NCI-H1417 treated with DMSO at 0.1 percent for 48 hours (cell line): Measurements from ENCODE around the gene DNAJC2.
A peak's percentile ranks its signal among the peaks of the same experiment; 100 is the strongest.

Source experiments
- DNase-seq: peaks from one replicate; lab custom pipeline; 2025; lab: John Stamatoyannopoulos, UW

The DNAJC2 gene, protein sequence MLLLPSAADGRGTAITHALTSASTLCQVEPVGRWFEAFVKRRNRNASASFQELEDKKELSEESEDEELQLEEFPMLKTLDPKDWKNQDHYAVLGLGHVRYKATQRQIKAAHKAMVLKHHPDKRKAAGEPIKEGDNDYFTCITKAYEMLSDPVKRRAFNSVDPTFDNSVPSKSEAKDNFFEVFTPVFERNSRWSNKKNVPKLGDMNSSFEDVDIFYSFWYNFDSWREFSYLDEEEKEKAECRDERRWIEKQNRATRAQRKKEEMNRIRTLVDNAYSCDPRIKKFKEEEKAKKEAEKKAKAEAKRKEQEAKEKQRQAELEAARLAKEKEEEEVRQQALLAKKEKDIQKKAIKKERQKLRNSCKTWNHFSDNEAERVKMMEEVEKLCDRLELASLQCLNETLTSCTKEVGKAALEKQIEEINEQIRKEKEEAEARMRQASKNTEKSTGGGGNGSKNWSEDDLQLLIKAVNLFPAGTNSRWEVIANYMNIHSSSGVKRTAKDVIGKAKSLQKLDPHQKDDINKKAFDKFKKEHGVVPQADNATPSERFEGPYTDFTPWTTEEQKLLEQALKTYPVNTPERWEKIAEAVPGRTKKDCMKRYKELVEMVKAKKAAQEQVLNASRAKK

DNA sequence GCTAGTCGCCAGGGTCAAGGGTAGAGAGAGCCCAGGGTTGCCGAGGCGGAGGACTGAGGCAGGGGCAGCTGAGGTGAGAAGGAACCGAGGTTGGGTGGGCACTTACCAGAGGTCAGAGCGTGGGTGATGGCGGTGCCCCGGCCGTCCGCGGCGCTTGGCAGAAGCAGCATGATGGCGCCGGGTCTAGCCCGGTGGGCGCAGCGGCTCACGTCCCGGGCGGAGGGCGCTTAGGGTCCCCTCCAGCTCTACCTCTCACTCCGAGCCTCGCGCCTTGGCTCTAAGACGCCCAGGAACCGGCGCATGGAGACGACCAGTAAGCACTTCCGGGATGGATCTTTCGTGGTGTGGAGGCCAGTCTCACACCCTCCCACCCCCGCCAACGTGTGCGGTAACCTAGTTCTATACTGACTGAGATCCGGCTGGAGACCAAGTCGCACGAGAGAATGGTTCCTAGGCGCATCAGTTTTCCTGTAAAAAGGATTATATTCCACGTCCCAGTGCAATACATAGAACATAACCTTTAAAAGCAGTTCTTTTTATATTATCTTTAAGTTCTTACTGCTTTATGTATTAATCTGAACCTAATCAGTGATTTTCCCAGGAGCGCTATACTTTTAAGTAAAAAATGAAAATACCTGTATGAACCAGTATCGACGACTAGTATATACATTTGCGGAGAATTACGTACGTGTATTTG lies at the start of gene DNAJC2:
Gene DNAJC2 (minus strand): TSS at position 315 of the 697 bp plus-strand sequence. CDS start 145 bp downstream, at position 170.
- DNase-seq, result peak; percentile 88

DNA sequence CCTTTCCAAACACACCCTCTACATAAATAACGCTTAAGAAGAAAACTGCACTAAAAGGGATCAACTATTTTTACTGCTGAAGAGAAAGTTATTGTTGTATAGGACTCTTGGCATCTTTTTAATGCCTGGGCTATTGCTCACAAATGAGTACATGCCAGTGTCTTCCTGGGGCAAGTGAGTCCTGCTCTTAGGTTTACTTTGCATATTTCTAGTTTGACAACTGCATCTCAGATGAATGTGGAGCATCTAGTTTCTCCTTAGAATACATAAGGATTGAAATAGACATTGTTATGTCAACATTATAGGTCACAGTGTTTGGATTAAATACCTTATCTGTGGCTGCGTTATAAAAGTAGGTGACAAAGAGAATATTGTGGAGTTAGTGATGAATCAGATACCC lies 47.4 kb upstream of the DNAJC2 start:
- DNase-seq, result no peak

DNA sequence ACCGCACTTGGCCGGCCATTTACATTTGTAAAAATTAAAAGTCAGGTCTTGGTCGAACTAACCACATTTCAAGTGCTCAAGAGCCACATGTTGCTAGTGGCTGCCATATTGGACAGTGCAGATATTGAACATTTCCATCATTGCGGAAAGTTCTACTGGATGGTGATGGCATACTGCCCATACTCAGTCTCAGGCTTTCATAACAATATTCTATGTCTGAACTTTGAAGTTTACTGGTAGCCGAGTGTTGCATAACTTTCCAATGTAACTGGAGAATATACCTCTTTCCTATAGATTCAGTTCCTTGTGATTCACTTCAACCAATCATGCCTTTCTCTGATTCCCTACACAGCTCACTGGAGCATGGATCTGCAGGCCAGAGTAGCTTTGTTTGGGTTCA lies 46.6 kb upstream of the DNAJC2 start:
- DNase-seq, result no peak

DNA sequence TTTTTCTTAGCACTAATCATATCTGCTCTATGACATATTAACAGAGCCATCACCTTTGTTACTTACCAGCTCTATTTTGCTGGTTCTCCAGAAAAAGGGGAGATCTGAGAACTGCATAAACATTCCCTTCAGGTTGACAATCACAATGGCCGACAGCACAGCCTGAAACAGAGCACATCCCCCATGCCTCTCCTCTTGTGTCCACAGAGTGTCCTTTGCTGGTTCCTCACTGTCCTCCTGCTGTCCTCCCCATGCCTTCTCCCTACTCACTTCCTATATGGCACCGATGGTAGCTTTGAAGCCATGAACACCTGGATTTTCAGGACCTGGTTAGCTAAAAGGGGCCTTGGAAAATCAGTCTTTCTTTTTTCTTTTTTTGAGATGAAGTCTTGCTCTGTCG lies 44.7 kb upstream of the DNAJC2 start:
- DNase-seq, result no peak

DNA sequence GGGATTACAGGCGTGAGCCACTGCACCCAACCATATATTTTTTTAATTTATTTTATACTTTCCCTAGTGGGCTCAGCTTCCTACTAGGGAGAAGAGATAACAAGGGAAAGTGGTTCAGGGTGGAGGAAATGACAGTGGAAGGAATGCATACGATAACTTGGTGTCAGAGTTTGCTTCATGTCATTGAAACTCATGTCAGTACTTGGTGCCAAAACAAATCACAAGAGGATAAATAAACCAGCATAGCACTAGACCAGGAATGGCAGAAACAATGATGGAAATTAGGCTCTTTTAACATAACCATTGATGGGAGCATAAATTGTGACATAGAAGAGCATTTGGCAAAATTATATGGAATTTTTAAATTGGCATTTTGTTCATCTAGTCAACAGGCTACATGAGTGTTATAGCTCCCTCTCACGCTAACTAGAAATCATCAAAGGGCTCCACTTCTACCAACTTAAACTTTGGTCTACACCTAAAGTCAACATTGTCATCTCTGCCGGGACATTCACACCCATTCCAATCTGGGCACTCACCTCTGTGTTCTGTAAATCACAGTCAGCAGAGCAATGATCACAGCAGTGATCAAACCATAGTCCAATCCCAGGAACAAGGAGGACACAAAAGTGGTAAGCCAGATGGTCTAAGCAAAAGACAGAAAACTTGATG lies 44.0 kb upstream of the DNAJC2 start:
- DNase-seq, result no peak

DNA sequence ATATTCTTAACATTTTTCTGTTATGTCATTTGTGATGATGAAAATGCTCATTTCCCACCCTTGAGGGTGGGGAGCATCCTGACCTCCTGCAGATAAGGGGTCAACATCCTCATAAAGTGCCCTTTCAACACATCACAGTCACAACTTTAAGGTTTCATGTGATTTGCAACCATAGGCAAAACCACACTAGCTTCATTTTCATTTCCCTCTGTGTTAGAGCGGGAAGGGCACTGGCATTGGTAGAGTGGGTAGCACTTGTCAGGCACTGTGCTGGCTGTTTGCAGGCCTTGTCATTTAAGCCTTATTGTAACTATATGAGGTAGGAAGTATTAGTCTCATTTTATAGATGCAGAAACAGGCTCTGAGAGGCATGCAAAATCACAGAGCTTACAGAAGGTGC lies 42.7 kb upstream of the DNAJC2 start:
- no peak for DNase-seq

DNA sequence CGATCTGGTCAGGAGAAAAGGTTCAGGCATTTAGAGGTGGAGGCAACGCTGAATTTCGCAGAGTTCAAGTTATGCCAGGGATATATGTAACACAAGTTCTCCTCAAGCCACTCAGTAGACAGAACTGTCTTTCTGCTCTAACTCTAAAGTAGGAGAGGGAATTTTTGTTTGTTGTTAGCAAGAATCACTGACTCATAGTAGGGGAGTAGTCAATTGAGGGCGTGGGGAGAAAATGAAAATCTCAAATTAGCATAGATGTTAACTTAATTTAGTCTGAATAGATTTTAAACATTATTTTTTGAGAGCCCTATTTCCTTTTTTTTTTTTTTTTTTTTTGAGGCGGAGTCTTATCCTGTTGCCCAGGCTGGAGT lies 37.5 kb upstream of the DNAJC2 start:
- no peak for DNase-seq

DNA sequence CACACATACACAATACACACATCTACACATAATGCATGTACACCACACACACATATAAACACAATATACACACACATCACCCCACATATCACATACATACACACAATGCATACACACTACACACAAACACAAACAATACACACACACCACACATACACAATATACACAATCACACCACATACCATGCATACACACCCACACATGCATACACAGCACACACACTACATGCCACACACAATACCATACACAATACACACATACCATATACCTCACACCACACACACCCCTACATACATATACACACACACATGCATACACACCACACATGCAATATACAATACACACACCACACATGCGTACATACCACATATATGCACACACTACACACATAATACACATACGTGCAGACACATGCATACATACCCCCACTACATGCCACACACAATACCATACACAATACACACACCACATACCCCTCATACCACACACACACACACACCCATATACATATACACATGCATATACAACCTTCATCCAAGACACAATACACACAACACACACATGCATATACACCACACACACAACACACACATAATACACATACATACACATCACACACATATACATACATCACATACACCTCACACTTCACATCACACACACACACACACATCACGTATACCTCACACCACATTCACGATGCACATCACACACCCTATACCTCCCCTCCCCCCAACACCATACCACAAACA lies 36.9 kb upstream of the DNAJC2 start:
- DNase-seq, result no peak

DNA sequence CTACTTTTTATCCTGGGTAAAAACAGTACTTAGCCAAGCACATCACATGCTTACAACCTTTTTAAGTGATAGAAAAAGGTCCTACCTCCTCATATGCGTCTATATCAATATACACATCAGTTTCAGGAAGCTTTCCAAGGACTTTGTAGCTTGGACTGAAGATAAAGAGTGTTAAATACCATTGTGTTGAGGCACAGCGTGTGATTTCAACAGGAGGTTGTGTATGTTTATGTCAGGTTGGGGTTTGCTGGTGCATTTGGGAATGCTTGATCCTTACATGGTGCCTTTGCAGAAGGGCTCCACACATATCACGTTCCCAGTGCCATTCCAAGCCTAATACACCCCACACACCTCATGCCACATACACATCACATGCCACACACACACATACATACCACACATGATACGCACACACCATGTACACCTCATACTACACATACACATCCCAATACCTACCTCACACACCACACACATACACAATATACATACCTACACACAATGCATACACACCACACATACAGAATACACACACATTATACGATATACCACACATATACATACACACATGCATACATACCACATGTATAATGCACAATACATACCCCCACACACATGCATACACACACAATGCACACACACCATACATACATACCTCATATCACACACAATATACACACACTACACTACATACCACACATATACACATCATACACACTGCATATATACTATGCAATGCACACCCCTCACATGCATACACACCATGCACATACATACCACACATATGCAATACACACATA lies 36.0 kb upstream of the DNAJC2 start:
- DNase-seq, result no peak

DNA sequence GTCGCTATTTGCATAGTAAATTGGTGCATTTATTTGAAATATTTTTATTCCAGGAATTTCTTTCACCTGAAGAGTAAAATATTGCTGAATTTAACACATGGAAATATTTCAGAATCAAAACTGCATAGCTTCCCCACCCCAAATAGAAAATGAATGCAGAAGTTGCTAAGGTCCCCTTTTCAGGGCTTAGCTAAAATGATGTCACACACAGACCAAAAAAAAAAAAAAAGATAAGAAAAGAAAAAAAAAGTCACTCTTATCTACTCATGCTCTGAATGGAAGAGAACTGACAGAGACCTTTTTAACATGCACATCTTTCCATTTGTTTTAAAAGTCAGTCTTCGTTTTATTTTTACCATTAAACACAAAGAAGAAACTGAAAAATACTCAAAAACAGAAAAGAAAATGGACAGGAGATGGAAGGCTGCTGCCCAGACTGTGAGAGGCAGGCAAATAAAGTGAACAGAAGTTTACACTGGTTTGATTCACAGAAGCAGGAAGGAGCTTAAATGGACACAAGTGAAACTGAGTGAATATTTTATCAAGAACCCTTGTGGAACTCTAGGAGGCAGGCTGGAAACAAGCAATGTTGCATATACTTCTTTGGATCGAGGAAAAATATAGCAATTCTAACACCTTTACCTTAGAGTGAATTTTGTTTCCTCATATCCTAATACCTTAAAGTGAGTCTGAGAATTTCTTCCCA lies 34.9 kb upstream of the DNAJC2 start:
- DNase-seq, result no peak

DNA sequence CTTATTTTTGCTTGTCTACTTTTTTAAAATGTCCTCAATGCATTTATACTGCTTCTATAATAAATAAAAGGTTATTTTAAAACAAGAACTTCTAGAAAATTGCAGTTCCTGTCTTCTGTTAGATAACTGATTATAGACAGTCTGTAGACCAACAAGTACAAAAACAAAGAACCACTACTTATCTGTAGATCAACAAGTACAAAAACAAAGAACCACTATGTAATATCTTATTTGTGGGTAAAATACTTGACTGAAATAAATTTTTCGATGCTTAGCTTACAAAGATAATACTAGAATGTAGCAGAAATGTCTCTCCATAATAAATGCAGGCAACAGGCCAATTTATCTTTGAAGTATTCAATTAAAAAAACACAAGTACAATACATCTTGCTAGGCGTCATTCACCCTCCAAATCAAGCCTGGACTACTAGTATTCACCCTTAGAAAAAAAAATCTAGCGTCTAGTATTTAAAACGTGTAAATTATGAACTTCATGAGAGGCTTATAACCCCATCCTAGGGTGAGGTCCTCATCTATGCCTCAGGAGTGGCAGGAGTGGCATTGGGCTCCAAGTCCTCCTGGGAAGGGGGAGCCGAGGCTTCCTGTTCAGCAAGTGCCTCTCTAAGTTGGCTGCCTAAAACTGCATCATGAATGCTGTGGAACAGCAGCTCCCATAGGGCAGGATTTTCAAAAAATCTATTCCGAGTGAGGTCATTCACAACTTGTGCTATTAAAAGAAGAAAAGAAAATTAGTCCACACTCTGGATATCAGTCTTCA lies 29.5 kb upstream of the DNAJC2 start:
- DNase-seq, result no peak

DNA sequence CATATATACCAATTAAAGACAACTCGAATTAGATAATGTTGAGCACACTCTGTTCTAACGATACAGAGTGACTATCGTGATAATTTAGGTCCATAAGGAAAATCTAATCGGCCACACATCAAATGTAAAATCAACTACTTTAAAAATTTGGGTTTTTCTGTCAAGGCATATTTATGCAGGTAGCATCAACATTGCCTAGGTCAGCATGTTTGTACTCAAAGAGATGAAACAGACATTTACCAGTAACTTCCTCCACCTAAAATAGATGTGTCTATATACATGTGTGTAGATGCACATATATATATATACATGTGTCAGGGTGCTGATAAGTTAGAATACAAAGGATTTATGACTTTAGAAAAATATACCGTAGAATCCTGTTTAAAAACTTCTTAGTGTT lies 24.9 kb upstream of the DNAJC2 start:
- DNase-seq, result no peak

DNA sequence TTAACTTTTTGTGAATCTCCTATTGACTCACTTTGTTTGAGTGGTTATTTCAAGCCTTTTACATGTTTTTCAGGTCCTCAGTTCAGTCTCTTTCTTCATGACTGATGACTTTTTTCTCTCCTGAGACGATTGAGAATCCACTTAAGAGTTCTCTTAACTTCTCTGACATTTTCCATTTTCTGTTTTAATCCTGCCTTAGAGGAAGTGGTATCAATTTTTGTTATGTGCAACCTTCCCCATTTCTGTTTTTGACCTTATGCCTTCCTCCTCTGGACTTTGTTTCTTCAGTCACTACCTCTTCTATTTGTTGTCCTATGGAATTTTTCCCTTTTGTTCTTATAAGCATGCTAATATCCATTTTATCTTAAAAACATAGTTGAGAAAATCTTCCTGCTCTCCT lies 5.2 kb upstream of the DNAJC2 start:
- no peak for DNase-seq

DNA sequence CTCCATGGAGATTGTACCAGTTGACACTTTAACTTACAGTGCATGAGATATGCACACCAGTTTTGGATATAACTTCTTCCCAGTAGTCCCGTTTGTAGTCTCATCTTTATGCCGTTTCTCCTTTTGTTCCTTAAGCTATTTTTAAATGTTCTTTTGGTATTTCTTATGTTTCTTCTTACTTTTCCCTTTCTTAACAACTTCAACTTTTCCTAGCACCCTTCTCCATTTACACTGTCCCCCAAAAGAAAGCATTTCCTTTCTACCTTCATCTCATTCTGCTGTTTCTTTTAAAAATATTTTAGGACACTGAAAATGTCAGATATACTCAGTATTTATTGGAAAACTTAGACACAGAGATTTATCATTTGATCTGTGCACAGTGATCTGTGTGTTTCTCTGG lies 4.4 kb upstream of the DNAJC2 start:
- DNase-seq, result no peak

DNA sequence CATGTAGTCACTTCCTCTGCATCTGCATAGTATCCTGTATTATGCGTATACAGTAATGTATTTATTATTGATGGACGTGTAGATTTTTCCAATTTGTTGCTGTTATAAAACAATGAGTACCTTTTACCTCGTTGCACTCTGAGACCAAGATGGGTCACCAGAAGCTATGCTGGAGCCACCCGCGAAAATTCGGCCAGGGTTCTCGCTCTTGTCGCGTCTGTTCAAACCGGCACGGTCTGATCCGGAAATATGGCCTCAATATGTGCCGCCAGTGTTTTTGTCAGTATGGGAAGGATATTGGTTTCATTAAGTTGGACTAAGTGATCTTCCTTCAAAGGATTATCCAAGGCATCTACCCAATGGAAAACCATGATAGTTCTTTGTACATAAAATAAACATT lies 3.9 kb upstream of the DNAJC2 start:
- no peak for DNase-seq

DNA sequence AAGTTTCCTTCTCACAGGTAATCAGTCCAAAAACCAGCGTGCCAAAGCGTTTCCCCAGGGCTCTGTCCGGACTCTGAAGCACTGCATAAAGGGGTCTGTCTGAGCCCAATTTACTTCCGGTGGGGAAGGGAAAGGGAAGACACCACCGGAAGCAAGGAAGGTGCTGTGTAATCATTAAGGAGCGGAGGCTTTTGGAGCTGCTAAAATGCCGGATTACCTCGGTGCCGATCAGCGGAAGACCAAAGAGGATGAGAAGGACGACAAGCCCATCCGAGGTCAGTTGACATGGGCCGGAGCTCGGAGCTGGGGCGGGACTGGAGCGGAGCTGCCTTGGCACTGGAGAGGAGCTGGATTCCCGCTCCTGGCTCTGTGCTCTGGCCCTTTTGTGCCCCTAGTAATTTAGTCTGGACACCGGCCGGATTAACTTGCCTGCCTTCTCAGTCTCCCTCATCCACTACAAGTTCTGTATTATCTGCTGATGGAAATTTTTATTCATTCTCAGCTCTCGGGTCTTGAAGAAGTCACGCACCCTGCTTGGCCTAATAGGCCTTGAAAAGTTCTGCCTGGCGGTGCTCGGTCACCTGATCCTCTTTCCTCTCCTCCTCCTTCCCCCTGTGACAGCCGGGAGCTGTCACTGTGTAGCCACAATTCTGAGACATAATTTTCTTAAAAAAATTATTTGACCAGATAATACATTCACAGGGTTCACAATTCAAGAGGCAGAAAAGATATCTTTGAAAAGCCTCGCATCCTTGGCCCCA lies 3.1 kb upstream of the DNAJC2 start, which contains the start of gene PSMC2:
Gene PSMC2 (plus strand): TSS at position 137 of the 761 bp plus-strand sequence. CDS start 69 bp downstream, at position 206.
- DNase-seq, result peak; percentile 74

DNA sequence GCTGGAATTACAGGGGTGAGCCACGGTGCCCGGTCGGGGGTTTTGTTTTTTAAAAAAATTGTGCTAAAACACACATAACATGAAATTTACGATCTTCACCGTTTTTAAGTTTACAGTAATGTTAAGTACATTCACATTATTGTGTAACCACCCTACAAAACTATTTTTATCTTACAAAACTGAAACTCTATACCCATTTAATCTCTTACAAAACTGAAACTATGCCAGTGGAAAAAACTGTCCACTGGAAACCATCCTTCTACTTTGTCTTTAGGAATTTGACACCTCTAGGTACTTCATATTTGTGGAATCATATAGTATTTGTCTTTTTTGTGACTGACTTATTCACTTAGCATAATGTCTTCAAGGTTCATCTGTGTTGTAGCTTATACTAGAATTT lies 1.8 kb upstream of the DNAJC2 start:
- DNase-seq, result no peak

DNA sequence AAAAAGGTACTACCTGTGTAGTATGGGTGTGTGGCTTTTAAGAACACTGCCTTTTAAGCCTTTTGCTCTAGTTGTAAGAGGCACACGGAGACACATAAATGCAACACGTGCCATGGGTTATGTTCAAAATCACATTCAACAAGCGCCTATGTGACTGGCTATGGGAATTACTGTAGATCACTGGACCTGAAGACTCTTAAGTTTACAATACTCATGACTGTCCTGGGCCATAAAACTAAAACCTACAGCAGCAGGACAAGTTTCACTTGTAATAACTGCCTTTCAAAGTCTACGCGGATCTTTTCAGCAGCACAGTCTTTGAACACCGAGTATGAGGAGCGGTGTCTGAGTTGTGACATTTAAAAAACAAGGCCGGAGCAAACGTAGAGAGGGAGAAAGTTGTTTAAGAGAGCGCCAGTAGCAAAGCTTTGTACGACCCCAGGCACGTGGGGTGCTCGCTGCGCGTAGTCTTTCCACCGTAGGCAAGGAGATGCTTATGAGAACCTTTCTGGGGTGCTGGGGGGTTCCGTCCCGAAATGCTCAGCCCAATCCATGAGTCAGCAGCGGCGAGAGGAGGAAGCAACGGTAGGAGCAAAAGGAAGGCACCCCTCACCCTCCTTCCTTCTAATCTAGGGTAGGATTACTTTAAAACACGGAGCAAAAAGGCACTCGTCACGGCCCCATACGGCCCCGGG lies 662 bp downstream of the DNAJC2 start:
- no peak for DNase-seq
